ENCODE measurements around the gene SKIL.
A peak's percentile ranks its signal among the peaks of the same experiment; 100 is the strongest.

Gene SKIL

GRCh38 chr3:170350515-170351413, 6.8 kb upstream of the SKIL start:
- DNase-seq = no peak

GRCh38 chr3:170352936-170353335, 4.6 kb upstream of the SKIL start:
- no peak for DNase-seq

- DNase-seq = no peak
Measured at GRCh38 chr3:170353485-170353884, 4.0 kb upstream of the SKIL start.

- DNase-seq = no peak
Measured at GRCh38 chr3:170354760-170355159, 2.8 kb upstream of the SKIL start.

GRCh38 chr3:170355738-170356595, 1.5 kb upstream of the SKIL start:
- no peak for DNase-seq

- DNase-seq = peak; percentile 68
Measured at GRCh38 chr3:170356596-170357175, 829 bp upstream of the SKIL start.

- peak; percentile 45 for DNase-seq
Measured at GRCh38 chr3:170358042-170359010, 811 bp downstream of the SKIL start.

GRCh38 chr3:170359178-170359704, 1.7 kb downstream of the SKIL start:
- no peak for DNase-seq

GRCh38 chr3:170360466-170360865, 3.0 kb downstream of the SKIL start:
- DNase-seq = no peak

GRCh38 chr3:170360916-170361315, 3.4 kb downstream of the SKIL start:
- no peak for DNase-seq

- no peak for DNase-seq
Measured at GRCh38 chr3:170361711-170362110, 4.2 kb downstream of the SKIL start.

GRCh38 chr3:170363471-170363994, 6.0 kb downstream of the SKIL start:
- DNase-seq = no peak

- no peak for DNase-seq
Measured at GRCh38 chr3:170364965-170365364, 7.5 kb downstream of the SKIL start.

GRCh38 chr3:170367797-170368196, 10.3 kb downstream of the SKIL start:
- DNase-seq = no peak

GRCh38 chr3:170368921-170369320, 11.4 kb downstream of the SKIL start:
- no peak for DNase-seq

GRCh38 chr3:170372190-170372879, 14.8 kb downstream of the SKIL start:
- no peak for DNase-seq

- no peak for DNase-seq
Measured at GRCh38 chr3:170383567-170383966, 26.1 kb downstream of the SKIL start.

GRCh38 chr3:170386468-170386867, 29.0 kb downstream of the SKIL start:
- DNase-seq = no peak

GRCh38 chr3:170387950-170388349, 30.4 kb downstream of the SKIL start:
- no peak for DNase-seq

- DNase-seq = no peak
Measured at GRCh38 chr3:170391108-170391507, 33.6 kb downstream of the SKIL start.

GRCh38 chr3:170397685-170398084, 40.2 kb downstream of the SKIL start:
- no peak for DNase-seq
